SJSA1 (cell line): ENCODE measurements around the gene HLA-DMB. TPM values are rescaled to one million over a fixed set of nuclear protein-coding genes. Genes with fewer than 3 reads are reported as not detected.
"Not testable (repeated sequence)": the region's sequence is repeated elsewhere in the genome, so short reads cannot be mapped to it uniquely, and the experiment has no call there.

Experiments used
- DNase-seq, 2 experiments: peaks; one replicate each; pipeline ENCODE4 v3.0.0-alpha.2; 2015 to 2020; ENCODE audit warnings: low spot score in 2 of 2, low read depth in 1 of 2
- H3K27ac ChIP-seq: fragments of 250-450 bp; sonication (Bioruptor Pico); 2 replicates; pipeline ENCODE4 v1.5.1; 2020; ENCODE audit warnings: mild to moderate bottlenecking, moderate library complexity
- H3K27me3 ChIP-seq: fragments of 250-450 bp; sonication (Bioruptor Pico); replicated peaks from 2 replicates; pipeline ENCODE4 v1.5.1; 2020; ENCODE audit warnings: mild to moderate bottlenecking, moderate library complexity
- H3K36me3 ChIP-seq: fragments of 250-450 bp; sonication (Bioruptor Pico); 2 replicates; pipeline ENCODE4 v1.5.1; 2020; ENCODE audit warnings: mild to moderate bottlenecking
- H3K4me1 ChIP-seq: fragments of 250-450 bp; sonication (Bioruptor Pico); replicated peaks from 2 replicates; pipeline ENCODE4 v1.6.1; 2021; ENCODE audit warnings: mild to moderate bottlenecking
- H3K4me3 ChIP-seq: fragments of 250-450 bp; sonication (Bioruptor Pico); 2 replicates; pipeline ENCODE4 v1.5.1; 2020; ENCODE audit warnings: mild to moderate bottlenecking
- H3K9me3 ChIP-seq: fragments of 250-450 bp; sonication (Bioruptor Pico); replicated peaks from 2 replicates; pipeline ENCODE4 v1.5.1; 2020; ENCODE audit warnings: mild to moderate bottlenecking
- total RNA-seq: library from RNA; depleted of rRNA; stranded (reverse); fragments of >200 nt; shearing (Covaris generic); gene quantifications from 2 replicates; pipeline ENCODE4 v1.2.3, GENCODE V29; 2014

The HLA-DMB gene
- total RNA-seq, 1 experiment from 2014 or later = not detected

DNA sequence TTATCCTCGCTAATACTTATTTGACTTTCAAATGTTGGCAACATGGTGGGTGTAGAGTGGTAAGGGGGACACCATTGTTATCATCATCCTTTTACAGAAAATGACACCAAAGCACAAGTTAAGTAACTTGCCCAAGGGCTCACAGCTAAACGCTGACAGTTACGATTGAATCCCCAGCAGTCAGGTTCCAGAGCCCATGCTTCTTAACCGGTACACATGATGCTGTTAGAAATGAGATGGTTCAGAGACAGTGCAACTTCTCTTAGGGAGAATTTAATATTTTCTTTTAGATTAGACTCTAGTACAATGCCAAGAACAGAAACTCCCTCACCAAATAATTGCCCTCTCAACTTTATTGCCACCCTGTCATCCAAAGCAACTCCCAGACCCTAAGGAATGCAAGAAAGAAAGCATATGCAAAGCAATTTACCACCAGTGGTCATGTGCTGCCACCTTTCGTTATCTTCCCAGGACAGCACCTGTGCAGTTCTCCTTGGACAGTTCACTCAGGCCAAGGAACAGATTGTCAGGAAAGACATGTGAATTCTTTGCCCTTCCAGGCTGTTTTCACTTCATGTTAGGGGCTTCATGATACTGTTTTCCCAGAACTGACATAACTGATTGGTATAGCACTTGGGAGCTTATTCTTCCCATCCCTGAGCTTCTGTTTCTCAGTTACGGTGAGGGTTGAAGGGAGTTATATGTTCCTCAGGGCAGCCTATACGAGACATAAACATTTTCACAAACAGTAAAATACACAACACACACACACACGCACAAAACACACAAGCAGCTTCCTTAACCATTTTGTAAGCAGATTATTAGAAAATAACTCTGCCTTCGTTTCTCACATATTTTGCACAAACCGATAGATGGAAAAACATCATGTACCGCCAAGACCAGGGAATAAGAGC lies 7.0 kb upstream of the HLA-DMB start:
- H3K36me3 ChIP-seq = no peaks in the 10 kb centered on the region
- 0 out of 2 replicates have a peak, but pooled peaks cover 18% of the 10 kb centered on the region for H3K27me3 ChIP-seq
- H3K4me3 ChIP-seq = no peak overlapping the region
- no peaks in the 10 kb centered on the region for H3K9me3 ChIP-seq
- H3K4me1 ChIP-seq = no peaks in the 10 kb centered on the region
- no peak for DNase-seq
- no peak overlapping the region for H3K27ac ChIP-seq

DNA sequence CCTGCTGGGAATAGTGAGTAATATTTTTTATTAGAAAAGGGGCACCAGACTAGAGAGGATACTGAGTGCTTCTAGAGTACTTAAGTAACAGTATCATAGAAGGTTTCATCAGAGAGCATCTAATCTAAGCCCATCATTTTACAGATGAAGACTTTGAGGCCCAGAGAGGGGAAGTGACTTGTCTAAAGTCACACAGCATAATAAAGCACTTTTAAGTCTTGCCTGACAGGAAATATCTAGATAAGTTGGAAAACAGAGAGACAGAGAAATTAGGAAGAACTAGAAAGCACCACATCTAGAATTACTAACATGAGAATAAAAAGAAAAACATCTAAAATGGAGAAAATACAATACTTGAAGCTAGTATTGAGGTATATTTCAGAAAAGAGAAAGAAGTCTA lies 6.1 kb upstream of the HLA-DMB start:
- no peak for DNase-seq
- Histone ChIP-seq H3K27ac (no peak overlapping the region), H3K9me3 (no peaks in the 10 kb centered on the region), H3K36me3 (no peaks in the 10 kb centered on the region), H3K4me3 (no peak overlapping the region), H3K27me3 (peaks cover 24% of the 10 kb centered on the region), H3K4me1 (no peaks in the 10 kb centered on the region)

DNA sequence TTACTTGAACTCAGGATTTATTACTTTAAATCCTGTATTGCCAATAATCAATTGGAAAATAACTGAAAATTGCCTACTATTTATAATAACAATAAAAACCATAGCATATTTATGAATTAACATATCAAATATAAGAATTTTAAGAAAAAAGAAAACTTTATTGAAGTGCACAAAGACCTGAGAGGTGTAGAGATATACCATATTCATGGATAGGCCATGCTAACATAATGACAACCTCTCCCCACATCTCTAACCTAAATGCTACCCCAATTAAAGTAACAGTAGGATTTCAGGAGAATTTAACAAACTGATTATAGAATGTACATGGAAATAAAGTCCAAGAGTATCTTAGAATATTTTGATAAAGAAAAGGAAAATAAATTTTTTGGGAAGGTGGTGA lies 5.1 kb upstream of the HLA-DMB start:
- Histone ChIP-seq H3K9me3 (no peaks in the 10 kb centered on the region), H3K4me3 (no peak overlapping the region), H3K4me1 (no peaks in the 10 kb centered on the region), H3K27me3 (peaks cover 24% of the 10 kb centered on the region), H3K36me3 (no peaks in the 10 kb centered on the region), H3K27ac (no peak overlapping the region)
- no peak for DNase-seq

DNA sequence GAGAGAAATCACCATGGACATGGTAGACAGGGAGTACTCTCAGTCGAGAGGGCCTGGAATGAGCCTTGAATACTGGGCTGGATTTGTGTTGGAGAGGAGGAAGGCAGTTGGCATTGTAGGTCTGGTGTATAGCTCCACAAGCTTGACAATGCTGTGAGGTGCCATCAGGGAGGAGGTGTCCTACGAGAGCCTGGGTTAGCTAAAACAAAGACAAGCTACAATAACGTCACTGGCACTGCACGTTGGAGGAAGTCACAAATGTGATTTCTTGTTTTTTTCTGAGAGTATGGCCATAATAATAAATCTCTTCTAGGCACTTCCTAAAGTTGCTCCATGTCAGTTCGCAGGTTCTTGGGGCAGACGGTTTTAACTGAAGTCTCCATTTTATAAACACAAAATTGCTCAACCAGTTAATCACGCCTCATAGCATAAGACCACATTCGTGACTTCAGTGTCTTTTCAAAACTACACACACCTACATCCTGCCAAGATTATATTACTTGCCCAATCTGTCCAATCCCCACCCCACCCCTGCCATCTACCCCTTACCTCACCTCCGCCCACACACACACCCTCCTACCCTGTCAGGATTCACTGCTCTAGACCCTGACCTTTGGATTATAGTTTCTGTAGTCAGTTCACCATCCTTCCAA lies 4.4 kb upstream of the HLA-DMB start:
- no peaks in the 10 kb centered on the region for H3K9me3 ChIP-seq
- DNase-seq = no peak
- no peaks in the 10 kb centered on the region for H3K4me1 ChIP-seq
- no peak overlapping the region for H3K4me3 ChIP-seq
- H3K27ac ChIP-seq = no peak overlapping the region
- H3K36me3 ChIP-seq = no peaks in the 10 kb centered on the region
- peaks cover 30% of the 10 kb centered on the region for H3K27me3 ChIP-seq

DNA sequence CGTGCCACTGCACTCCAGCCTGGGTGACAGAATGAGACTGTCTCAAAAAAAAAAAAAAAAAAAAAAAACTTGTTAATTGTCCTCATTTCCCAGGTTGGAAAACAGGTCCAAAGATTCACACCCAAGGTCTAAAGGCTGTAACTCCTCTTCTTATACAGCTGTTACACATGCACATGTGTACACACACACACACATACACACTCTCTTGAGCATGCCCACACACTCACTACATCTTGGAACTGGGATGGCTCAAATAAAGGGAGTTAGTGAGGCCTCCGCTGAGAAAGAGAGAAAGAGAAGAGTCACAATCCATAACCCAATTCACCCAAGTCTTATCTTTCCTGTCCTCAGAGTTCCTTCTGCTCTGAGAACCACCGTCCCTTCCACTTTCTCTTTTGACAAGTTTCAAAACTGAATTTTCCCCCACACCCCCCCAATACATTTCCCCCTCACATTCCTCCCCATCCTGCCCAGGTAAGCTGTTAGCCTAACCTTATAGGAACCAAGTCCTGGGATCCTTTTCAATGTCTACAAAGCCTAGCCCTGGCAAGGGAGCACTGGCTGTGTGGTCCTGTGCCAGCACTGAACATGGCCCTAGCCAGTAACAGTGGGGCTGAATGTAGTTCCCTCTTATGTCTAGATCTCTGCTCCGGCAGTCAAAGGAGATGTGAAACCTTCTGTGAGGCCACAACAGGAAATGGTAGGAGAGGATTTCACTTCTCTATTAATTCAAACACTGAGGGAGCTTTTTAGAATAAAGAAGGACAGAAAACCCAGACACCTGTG lies 3.2 kb upstream of the HLA-DMB start:
- Histone ChIP-seq H3K4me3 (no peak overlapping the region), H3K4me1 (no peaks in the 10 kb centered on the region), H3K27me3 (peaks cover 36% of the 10 kb centered on the region), H3K36me3 (no peaks in the 10 kb centered on the region), H3K27ac (no peak overlapping the region), H3K9me3 (no peaks in the 10 kb centered on the region)
- no peak for DNase-seq

DNA sequence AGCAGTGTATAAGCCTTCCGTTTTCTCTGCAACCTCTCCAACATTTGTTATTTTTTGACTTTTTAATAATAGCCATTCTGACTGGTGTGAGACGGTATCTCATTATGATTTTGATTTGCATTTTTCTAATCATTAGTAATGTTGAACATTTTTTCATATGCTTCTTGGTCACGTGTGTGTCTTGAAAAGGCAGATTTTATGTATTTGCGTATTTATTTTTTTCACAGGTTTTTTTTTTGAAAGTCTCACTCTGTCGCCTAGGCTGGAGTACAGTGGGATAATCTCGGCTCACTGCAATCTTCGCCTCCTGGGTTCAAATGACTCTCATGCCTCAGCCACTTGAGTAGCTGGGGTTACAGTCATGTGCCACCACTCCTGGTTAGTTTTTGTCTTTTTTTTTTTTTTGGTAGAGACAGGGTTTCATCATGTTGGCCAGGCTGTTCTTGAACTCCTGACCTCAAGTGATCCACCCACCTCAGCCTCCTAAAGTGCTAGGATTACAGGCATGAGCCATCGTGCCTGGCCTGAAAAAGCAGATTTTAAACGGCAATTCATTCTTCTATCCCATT lies 1.8 kb upstream of the HLA-DMB start:
- H3K9me3 ChIP-seq, H3K4me1 ChIP-seq, H3K4me3 ChIP-seq, DNase-seq, H3K27ac ChIP-seq, H3K36me3 ChIP-seq: not testable (repeated sequence)
- H3K27me3 ChIP-seq = peaks cover 37% of the 10 kb centered on the region

DNA sequence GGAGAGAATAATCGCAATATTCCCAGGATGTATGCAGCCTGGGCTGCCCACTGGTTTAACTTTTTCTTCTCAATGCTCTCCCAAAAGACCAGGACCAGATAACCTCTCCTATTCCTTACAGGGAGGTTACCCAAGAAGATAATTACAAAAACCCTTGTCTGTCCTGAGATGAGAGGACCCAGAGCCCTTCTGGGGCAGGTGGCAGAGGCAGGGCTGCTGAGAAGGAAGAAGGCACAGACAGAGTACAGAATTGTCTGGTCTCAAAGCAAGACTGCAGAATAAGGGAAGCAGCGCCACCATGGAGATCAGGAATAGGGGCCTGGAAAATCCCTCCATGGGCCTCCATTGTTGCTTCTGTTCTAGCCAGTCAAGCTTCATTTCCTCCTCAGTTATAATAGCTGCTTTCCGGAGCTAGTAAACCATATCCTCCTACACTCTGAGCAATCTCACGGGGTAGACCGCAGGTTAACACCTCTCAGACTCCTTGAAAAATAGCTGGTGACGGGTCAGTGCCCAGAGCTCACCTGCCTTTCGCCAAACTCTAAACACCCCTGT lies 463 bp upstream of the HLA-DMB start:
- no peak overlapping the region for H3K27ac ChIP-seq
- peaks cover 40% of the 10 kb centered on the region for H3K27me3 ChIP-seq
- H3K4me1 ChIP-seq = no peaks in the 10 kb centered on the region
- DNase-seq = no peak
- H3K36me3 ChIP-seq = no peaks in the 10 kb centered on the region
- no peaks in the 10 kb centered on the region for H3K9me3 ChIP-seq
- H3K4me3 ChIP-seq = no peak overlapping the region

DNA sequence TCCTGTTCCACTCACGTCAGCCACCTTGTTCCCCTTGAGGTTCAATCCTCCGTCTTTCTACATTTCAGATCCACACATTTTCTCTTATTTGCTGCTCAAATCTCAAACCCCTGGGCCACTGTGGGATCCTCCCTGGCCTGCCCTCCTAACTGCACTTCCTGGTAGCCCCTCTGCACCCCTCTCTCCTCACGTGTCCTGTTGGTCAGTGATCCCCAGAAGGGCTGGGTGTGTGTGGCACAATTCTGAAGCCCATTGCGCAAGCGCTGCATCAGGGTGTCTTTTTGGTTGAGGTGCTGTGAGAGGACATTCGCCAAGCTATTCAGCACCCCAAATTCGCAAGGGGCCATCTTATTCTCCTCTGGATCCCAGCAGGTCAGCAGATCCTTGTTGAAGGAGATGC lies 2.3 kb downstream of the HLA-DMB start:
- Histone ChIP-seq H3K4me1 (no peaks in the 10 kb centered on the region), H3K9me3 (no peaks in the 10 kb centered on the region), H3K27ac (no peak overlapping the region), H3K27me3 (peaks cover 53% of the 10 kb centered on the region), H3K4me3 (no peak overlapping the region), H3K36me3 (no peaks in the 10 kb centered on the region)
- no peak for DNase-seq

DNA sequence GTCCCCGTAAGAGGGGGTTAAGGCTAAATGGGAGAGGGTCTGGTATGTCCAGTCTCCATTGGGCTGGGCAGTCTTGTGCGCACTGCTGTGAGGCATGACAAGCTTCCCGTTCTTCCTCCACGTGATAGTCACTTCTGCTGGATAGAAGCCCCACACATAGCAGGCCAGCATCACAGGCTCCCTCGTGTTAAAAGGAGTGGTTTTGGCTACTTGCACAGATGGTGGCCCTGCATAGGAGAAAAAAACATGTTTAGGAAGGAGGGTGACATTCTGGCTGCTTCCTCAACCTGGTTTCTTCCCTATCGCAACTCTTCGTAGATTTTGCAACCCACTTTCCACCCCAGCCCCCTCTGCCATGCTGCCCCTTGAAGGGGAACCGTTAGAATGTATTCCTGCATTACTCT lies 3.6 kb downstream of the HLA-DMB start:
- no peak for DNase-seq
- no peak overlapping the region for H3K4me3 ChIP-seq
- H3K27me3 ChIP-seq = peaks cover 50% of the 10 kb centered on the region
- no peaks in the 10 kb centered on the region for H3K36me3 ChIP-seq
- no peaks in the 10 kb centered on the region for H3K9me3 ChIP-seq
- no peaks in the 10 kb centered on the region for H3K4me1 ChIP-seq
- H3K27ac ChIP-seq = no peak overlapping the region

DNA sequence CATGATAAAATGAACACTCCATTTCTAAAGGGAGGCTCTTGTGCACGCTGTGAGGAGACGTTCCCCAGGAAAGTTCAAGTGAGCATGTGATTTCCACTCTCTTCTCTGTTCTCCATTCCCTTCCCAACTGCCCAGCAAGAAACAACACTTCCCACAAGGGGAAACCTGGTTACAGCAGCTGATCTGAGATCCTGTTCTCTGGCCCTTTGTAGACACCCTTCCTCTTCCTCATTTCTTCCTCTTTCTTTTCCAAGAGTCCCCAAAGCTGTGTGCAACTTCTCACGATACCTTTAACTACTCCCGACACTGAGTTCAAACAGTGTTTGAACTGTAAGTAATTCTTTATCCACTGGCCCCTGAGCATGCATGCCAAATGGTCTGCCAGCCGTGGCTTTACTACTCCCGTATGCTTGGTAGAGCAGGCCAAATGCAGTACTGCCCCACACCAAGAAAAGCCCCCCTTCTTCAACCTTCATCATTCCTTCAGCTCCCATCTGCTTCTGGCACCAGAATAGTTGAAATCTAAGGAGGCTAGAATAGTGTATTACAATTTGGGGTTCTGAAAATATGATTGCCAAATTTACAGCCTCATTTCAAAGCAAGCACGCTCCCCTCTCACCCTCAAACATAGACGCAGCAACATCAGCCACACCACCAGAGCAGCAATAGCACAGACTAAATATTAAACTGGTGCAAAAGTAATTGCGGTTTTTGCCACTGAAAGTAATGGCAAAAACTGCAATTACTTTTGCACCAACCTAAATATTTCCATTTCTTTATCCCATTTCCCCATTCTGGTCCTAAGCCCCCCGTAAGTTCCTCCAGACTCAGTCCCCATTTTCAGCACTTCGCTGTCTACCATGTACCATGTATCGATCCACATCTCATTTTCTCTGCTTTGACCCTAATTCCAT lies 4.3 kb downstream of the HLA-DMB start:
- no peaks in the 10 kb centered on the region for H3K36me3 ChIP-seq
- no peak overlapping the region for H3K4me3 ChIP-seq
- no peak for DNase-seq
- H3K27ac ChIP-seq = no peak overlapping the region
- no peaks in the 10 kb centered on the region for H3K4me1 ChIP-seq
- H3K9me3 ChIP-seq = no peaks in the 10 kb centered on the region
- H3K27me3 ChIP-seq = peaks cover 47% of the 10 kb centered on the region

DNA sequence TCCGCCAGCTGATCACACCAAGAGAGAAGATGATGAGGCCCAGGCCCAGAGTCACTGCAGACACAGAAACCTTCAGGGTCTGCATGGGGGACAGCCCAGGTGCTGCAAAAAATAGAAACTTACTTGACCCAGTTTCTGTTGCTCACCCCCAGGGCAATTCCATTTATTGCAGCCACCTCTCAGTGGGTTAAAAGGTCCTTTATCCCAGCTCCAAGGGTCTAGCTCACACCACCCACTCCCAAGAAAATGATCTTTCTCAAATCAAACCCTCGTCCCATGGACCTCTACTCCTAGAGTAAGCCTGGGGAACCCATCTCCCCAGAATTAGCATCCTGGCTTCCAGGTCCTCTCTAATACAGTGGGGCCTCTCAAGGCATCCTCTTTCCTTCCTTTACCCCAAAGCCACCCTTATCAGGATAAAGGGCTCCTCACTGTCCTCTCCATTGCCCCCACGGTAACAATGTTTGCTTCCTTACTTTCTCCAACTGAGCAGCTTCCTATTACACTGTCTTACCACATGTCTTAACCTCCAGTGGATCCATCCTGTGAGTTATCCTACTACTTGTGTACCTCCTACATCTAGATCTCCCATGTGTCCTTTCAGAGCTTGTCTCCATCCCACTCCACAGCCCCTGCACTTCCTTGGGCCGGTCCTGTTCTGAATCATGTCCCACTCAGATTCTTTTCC lies 5.1 kb downstream of the HLA-DMB start:
- H3K9me3 ChIP-seq = no peaks in the 10 kb centered on the region
- no peaks in the 10 kb centered on the region for H3K36me3 ChIP-seq
- no peak overlapping the region for H3K4me3 ChIP-seq
- DNase-seq = no peak
- no peaks in the 10 kb centered on the region for H3K4me1 ChIP-seq
- peaks cover 49% of the 10 kb centered on the region for H3K27me3 ChIP-seq
- H3K27ac ChIP-seq = no peak overlapping the region

DNA sequence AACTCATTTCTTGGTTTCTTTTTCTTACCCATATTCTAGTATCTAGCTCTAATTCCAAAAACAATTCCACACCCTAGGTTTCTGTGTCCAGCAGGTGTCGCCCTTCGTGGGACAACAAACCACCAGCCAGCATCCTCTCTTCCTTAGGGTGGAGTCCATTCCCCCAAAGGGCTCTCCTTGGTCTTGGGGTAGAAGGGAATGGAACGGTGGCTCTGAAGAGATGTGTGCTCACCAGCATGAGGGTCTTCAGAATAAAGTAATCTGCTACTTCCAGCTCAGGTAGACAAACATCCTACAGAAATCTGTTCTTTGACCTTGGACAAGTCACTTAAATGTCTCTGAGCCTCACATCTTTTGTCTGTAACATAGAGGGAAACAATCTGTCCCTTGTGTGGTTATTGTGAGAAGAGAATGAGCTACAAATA lies 7.2 kb downstream of the HLA-DMB start:
- DNase-seq = peak; percentile 68 to 76
- Histone ChIP-seq H3K27me3 (peaks cover 51% of the 10 kb centered on the region), H3K4me3 (no peak overlapping the region), H3K27ac (no peak overlapping the region), H3K4me1 (no peaks in the 10 kb centered on the region), H3K9me3 (no peaks in the 10 kb centered on the region), H3K36me3 (no peaks in the 10 kb centered on the region)
